Measurements from ENCODE around the gene FMO1. TPM values are rescaled to one million over a fixed set of nuclear protein-coding genes. Genes with fewer than 3 reads are reported as not detected.

FMO1 gene
- total RNA-seq, 1 experiment from 2014 or later = not detected

DNA sequence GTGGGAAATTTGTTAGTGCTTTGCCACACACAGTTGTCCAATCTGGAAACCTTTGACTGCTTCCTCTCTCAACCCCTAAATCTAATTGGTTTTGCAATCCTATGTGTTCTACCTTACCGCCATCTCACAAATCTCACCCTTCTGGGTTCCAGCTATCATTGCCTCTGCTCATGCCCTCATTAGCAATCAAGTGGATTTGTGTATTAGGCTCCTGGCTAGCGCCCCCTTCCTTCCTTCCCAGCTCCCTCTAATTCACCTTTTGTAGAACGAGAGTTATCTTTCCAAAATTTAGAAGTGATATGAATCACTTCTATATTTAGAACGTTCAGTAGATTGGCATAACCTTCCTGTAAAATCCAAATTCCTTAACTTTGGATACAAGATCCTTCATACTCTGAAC is 18.6 kb downstream of the FMO1 start:
- Histone ChIP-seq H3K27me3 (ENCODE audit: insufficient read depth, low read length) (no peaks in the 10 kb centered on the region), H3K9me2 (ENCODE audit: insufficient read depth) (no peaks in the 10 kb centered on the region), H3K9me3 (ENCODE audit: control insufficient read depth in 1 of 2, insufficient read depth in 1 of 2, low read depth in 1 of 2, low read length in 2 of 2) (no peaks in the 10 kb centered on the region), H2AFZ (ENCODE audit: low read depth, low read length, poor library complexity, severe bottlenecking) (no peak overlapping the region), H3K4me1 (ENCODE audit: control insufficient read depth in 1 of 2, insufficient read depth in 2 of 2, low read length in 2 of 2) (no peaks in the 10 kb centered on the region), H3K27ac (ENCODE audit: low read depth, low read length) (no peak overlapping the region), H3K36me3 (ENCODE audit: control insufficient read depth in 1 of 2, insufficient read depth in 2 of 2, low read length in 2 of 2) (no peaks in the 10 kb centered on the region), H3K4me2 (ENCODE audit: low read length) (no peak overlapping the region), H3K9ac (ENCODE audit: low read length) (no peak overlapping the region), H3K4me3 (replicated peaks in 1 of 2; ENCODE audit: low read depth in 1 of 2, low read length in 2 of 2) (no peak overlapping the region), H4K20me1 (ENCODE audit: insufficient read depth) (no peaks in the 10 kb centered on the region), H3K79me2 (ENCODE audit: insufficient read depth, low read length) (no peaks in the 10 kb centered on the region)
- intact Hi-C loops (cut with micrococcal nuclease) = no loop called here
- no peak for ATAC-seq
- no TSS peak for BruUV-seq (replicated peaks)
- CTCF ChIA-PET = interaction anchor here (1.2 kb wide), 1 partner anchor 47 kb away, joined by 3 read pairs; the partner anchor contains the start of gene FMO4
- no peak for TF ChIP-seq CBX3 (IDR thresholded peaks at IDR 0.05; ENCODE audit: low read depth)
- TF ChIP-seq, protein P1, sequence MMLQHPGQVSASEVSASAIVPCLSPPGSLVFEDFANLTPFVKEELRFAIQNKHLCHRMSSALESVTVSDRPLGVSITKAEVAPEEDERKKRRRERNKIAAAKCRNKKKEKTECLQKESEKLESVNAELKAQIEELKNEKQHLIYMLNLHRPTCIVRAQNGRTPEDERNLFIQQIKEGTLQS (IDR thresholded peaks at IDR 0.05) = no peak
- TF ChIP-seq, protein P2, sequence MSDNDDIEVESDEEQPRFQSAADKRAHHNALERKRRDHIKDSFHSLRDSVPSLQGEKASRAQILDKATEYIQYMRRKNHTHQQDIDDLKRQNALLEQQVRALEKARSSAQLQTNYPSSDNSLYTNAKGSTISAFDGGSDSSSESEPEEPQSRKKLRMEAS (IDR thresholded peaks at IDR 0.05) = no peak
- RAD21 ChIA-PET (ENCODE audit: low non-redundant PET in 1 of 2, low total read pairs in 2 of 2, uncharacterized antibody in 2 of 2, unreplicated experiment in 2 of 2) = no interaction called here
- POLR2A ChIA-PET = no interaction called here
- DNase-seq (ENCODE audit: low read depth, low spot score) = no peak

DNA sequence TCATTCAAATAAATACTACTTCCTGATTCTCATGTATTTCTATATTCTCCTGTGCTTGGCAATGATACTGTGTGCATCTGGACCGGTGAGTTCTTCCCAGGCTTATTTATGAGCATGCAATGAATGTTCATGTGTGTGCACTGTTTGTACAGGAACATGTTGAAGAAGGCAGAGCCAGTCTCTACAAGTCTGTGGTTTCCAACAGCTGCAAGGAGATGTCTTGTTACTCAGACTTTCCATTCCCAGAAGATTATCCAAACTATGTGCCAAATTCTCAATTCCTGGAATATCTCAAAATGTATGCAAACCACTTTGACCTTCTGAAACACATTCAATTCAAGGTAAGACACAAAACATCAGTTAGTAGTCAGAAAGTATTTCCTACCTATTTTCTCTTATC is 19.1 kb downstream of the FMO1 start:
- Histone ChIP-seq H3K79me2 (ENCODE audit: insufficient read depth, low read length) (no peaks in the 10 kb centered on the region), H3K9ac (ENCODE audit: low read length) (no peak overlapping the region), H4K20me1 (ENCODE audit: insufficient read depth) (no peaks in the 10 kb centered on the region), H3K4me2 (ENCODE audit: low read length) (no peak overlapping the region), H3K9me2 (ENCODE audit: insufficient read depth) (no peaks in the 10 kb centered on the region), H3K4me3 (replicated peaks in 1 of 2; ENCODE audit: low read depth in 1 of 2, low read length in 2 of 2) (no peak overlapping the region), H3K27ac (ENCODE audit: low read depth, low read length) (no peak overlapping the region), H2AFZ (ENCODE audit: low read depth, low read length, poor library complexity, severe bottlenecking) (no peak overlapping the region), H3K36me3 (ENCODE audit: control insufficient read depth in 1 of 2, insufficient read depth in 2 of 2, low read length in 2 of 2) (no peaks in the 10 kb centered on the region), H3K4me1 (ENCODE audit: control insufficient read depth in 1 of 2, insufficient read depth in 2 of 2, low read length in 2 of 2) (no peaks in the 10 kb centered on the region), H3K27me3 (ENCODE audit: insufficient read depth, low read length) (no peaks in the 10 kb centered on the region), H3K9me3 (ENCODE audit: control insufficient read depth in 1 of 2, insufficient read depth in 1 of 2, low read depth in 1 of 2, low read length in 2 of 2) (no peaks in the 10 kb centered on the region)
- TF ChIP-seq POLR2A (IDR thresholded peaks at IDR 0.05; ENCODE audit: borderline replicate concordance, extremely low read depth, insufficient read depth, insufficient read length) (no peak), EZH2 (IDR thresholded peaks at IDR 0.05) (no peak), JUND (IDR thresholded peaks at IDR 0.05) (no peak), SIN3A (IDR thresholded peaks at IDR 0.05; ENCODE audit: low read depth) (no peak), SRF (IDR thresholded peaks at IDR 0.05; ENCODE audit: low read depth) (no peak), ZNF274 (IDR thresholded peaks at IDR 0.05; ENCODE audit: low read depth, low read length) (no peak)
- TF ChIP-seq, protein P1 (IDR thresholded peaks at IDR 0.05) = no peak
- TF ChIP-seq, protein P3, sequence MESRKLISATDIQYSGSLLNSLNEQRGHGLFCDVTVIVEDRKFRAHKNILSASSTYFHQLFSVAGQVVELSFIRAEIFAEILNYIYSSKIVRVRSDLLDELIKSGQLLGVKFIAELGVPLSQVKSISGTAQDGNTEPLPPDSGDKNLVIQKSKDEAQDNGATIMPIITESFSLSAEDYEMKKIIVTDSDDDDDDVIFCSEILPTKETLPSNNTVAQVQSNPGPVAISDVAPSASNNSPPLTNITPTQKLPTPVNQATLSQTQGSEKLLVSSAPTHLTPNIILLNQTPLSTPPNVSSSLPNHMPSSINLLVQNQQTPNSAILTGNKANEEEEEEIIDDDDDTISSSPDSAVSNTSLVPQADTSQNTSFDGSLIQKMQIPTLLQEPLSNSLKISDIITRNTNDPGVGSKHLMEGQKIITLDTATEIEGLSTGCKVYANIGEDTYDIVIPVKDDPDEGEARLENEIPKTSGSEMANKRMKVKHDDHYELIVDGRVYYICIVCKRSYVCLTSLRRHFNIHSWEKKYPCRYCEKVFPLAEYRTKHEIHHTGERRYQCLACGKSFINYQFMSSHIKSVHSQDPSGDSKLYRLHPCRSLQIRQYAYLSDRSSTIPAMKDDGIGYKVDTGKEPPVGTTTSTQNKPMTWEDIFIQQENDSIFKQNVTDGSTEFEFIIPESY (IDR thresholded peaks at IDR 0.05; ENCODE audit: extremely low read depth, insufficient replicate concordance, low read length) = no peak
- ATAC-seq = no peak
- RAD21 ChIA-PET (ENCODE audit: low non-redundant PET in 1 of 2, low total read pairs in 2 of 2, uncharacterized antibody in 2 of 2, unreplicated experiment in 2 of 2) = no interaction called here
- no TSS peak for BruUV-seq (replicated peaks)
- no peak for DNase-seq (ENCODE audit: low read depth, low spot score)
- intact Hi-C loops (cut with micrococcal nuclease) = no loop called here
- CTCF ChIA-PET = no interaction called here
- POLR2A ChIA-PET = no interaction called here

All from HCT116 (cell line).